NCI-H460 (cell line): ENCODE data around the gene ZNF536. TPM values are rescaled to one million over a fixed set of nuclear protein-coding genes. Genes with fewer than 3 reads are reported as not detected.
"Not testable (repeated sequence)": the region's sequence is repeated elsewhere in the genome, so short reads cannot be mapped to it uniquely, and the experiment has no call there.

Source experiments
- DNase-seq: peaks from one replicate; pipeline ENCODE4 v3.0.0-alpha.2; 2016; ENCODE audit warnings: low read depth; ENCODE audit errors: extremely low read depth
- total RNA-seq: library from RNA; depleted of rRNA; stranded (reverse); fragments of >200 nt; shearing (Covaris generic); gene quantifications from 2 replicates; pipeline ENCODE4 v1.2.3, GENCODE V29; 2014

Gene ZNF536
- total RNA-seq, 1 experiment from 2014 or later = not detected

GRCh38 chr19:30340771-30341561, 31.2 kb upstream of the ZNF536 start:
- DNase-seq = no peak

DNA sequence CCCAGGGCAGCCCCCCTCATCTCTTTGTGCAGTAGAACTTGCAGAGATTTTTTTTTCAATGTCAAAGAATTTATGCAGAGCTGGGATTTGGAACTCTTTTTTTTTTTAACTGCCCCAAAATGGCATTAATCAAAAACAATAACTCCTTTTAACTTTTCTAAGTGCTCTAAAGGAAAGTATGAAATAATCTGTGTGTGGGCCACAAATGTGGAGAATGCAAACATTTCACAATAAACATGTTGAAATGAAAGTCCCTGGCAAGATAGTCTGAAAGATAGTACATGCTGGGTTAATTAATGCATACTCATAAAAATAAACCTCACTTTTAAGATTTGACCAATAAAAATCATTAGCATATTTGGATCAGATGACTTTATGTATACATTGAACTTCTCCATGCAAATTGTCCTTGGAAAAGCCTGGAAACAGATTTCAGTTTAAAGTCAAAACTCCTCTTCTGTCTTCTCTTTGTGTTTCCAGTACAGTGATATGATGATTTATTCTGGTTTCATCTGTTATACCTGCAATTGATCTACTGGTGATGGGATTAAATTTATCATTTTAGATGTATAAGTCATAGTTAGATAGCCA, 30.5 kb upstream of the ZNF536 start:
- DNase-seq = no peak

GRCh38 chr19:30342901-30343300, 29.3 kb upstream of the ZNF536 start:
- DNase-seq = no peak

DNA sequence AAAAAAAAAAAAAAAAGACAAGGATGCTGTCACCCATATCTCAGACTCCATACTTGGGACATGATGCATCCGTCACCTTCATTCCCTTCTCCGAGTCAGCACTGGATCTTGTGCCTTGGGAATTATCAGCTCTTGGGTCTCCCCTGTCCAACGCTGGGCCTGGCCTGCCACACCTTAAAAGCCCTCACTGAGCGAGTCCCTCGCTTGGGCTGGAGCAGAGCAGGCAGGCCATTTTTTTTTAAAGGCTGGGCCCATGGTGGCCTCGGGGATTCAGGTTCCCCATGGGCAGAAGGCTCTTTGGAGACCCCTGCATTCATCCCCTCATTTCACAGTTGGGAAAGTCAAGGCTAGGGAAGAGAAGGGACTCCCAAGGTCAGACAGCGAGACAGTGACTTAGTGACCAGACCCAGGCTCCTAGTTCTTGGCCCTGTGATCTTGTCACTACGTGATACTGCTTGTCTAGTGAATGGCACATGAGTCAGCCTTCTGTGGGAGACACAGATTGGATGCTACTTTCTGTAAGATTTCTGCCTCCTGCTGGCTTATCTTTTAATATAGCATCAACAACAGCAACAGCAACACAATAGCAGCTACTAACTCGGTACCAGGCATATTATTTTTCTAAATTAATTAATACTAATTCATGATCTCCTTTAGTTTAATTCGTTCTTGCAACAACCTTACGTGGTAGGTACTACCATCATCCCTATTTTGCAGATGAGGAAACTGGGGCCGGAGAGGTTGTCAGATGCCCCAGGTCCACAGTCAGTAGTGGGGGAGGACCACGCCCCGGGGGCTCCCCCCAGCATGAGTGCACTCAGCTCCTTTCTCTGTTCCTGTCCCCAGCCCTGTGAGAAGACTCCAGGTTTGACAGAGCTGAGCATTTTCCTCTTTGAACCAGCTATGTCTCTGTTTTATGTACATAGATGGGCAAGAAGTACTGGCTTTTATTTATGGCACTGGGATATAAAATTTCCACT, 27.4 kb upstream of the ZNF536 start:
- DNase-seq = no peak

- DNase-seq = no peak
Observed at GRCh38 chr19:30345686-30346085, 26.5 kb upstream of the ZNF536 start.

- not testable (repeated sequence) for DNase-seq
Observed at GRCh38 chr19:30346468-30346867, 25.7 kb upstream of the ZNF536 start.

GRCh38 chr19:30349131-30349730, 23.0 kb upstream of the ZNF536 start:
- no peak for DNase-seq

DNA sequence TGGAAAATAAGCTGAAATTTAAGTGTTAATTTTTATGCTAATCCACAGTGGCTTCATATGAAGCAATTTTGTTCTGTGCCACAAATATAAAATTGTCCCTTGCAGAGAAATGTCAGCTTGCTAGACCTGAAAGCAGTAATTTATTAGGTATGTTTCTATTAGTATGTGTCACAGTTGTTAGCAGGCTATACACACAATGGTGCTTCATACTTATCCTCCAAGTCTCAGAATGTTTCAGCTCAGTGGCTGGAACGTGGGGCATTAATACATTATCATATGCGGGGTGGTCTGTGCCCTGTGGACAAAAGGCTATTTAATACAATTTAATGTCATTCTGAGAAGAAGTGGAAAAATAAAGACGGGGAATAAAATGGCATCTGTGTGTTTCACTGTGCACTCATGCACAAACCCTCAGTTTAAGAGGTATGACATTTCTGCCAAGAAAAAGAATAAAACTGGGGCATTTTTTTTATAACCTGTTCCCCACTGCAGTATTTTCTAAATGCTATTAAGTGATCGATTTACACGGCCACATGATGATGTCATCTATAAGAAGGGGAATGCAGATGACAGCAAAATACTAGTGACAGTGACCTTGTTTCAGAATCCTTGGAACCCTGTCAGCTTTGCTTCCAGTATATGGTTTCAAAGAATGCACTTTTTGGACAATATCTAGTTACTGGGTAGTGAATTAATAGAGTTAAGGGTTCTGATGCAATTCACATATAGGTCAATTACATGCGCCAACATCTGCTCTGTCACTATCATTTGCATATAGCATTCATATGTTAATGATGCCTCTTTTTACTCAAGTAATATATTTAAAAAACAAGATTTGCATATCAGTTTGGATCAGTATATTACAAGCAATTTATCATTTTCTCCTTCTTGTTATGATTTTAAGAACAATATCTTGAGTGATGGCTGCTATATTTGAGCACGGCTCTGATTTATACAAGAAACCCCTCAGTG, 21.2 kb upstream of the ZNF536 start:
- DNase-seq = no peak

GRCh38 chr19:30351774-30352173, 20.4 kb upstream of the ZNF536 start:
- no peak for DNase-seq

- no peak for DNase-seq
Observed at GRCh38 chr19:30353394-30353945, 18.7 kb upstream of the ZNF536 start.

- DNase-seq = no peak
Observed at GRCh38 chr19:30355586-30355985, 16.6 kb upstream of the ZNF536 start.

DNA sequence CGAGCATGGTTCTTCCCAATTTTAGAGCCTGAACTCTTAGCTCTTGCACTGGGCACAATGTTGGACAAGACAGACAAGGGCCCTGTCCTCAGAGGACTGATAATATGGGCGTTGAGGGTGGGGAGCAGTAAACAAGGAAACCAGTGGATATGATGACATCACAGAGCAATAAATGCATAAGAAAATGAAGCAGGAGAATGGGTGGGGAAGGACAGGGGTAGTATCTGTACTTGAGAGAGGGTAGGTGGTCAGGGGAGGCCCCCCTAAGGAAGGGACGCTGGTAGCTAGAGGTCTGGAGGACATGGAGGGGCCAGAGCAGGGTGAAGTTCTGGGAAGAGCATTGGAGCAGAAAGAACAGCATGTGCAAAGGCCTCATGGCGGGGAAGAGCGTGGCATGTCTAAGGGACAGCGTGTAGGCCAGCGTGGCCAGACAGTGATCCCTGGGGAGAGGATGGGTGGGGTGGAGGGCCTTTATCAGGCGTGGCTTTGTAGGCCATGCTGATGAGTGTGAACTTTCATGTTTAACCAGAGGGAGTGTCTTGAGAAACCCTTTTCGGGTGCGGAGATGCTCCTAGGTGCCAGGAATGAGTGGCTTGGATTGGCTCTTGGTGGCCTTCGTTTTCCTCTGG, 15.1 kb upstream of the ZNF536 start:
- no peak for DNase-seq

GRCh38 chr19:30357580-30357954, 14.6 kb upstream of the ZNF536 start:
- DNase-seq = no peak

GRCh38 chr19:30358319-30358718, 13.9 kb upstream of the ZNF536 start:
- no peak for DNase-seq

- DNase-seq = no peak
Observed at GRCh38 chr19:30358821-30359580, 13.2 kb upstream of the ZNF536 start.

DNA sequence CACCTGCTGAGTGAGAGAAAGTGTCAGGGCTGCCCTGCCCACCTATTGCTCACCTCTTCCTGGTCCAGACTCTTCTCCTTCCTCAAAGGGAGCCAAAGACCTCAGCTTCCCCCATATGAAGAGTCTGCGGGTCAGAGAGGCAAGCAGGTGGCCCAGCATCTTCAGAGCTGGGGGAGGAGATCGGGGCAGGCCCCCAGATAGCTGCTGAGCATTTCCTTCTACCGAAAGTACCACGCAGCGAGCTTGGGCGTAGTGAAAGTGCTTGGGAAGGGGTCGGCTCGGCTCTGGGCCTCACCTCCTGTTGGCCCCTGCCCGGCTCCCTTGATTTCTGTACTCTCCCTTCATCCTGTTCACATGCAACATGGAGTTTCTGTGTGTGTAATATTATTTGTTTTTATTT, 12.2 kb upstream of the ZNF536 start:
- no peak for DNase-seq

DNA sequence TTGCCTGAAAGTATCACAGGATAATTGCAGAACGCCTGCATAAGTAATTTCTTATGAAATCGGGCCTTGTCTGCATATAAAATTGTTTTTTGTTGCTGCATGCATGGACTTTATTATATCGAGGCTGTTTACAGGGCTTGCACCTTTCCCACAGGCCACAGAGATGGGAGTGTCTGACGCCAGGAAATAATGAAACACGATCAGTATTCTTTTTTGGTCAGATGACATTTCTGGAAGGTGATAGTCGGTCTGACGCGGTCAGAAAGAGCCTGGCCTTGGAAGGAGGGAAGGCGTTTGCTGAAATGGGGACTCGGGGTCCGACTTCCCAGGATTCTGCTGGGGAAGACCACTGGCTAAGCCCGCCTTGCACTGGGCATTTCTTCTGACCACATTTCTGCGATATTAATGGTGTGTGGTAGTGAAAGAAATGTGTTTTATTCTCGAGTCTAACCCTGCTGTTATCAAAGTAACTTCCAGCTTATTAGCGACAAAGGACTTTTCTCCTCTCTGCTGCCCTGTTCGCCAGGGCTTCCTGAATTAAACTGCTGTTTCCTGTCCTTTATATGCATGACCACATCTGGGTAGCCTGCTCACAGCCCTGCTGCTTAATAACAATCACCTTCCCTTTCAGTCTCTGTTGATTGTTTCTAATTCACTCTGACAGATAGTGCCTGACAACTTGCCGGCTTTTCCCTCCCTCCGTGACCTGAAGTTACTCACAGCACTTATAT, 11.6 kb upstream of the ZNF536 start:
- DNase-seq = no peak

GRCh38 chr19:30361107-30361447, 11.1 kb upstream of the ZNF536 start:
- DNase-seq = no peak
